Activated CD4-positive, alpha-beta T cell treated with anti-CD3 and anti-CD28 coated beads, Interleukin-2, Interleukin-6, amounts not matched to agents 100 ng/mL and 50 ng/mL, durations not matched to agents 16 hours and 8 hours (primary cell): ENCODE results near the gene KPNA4.
"Not testable (repeated sequence)": the region's sequence is repeated elsewhere in the genome, so short reads cannot be mapped to it uniquely, and the experiment has no call there.

Source experiments
- DNase-seq: peaks from one replicate; pipeline ENCODE4 v3.0.0-alpha.2; 2020

Gene KPNA4

GRCh38 chr3:160569894-160570652, 4.7 kb upstream of the KPNA4 start:
- DNase-seq = no peak

GRCh38 chr3:160568989-160569388, 3.6 kb upstream of the KPNA4 start:
- DNase-seq = no peak

- DNase-seq = no peak
Measured at GRCh38 chr3:160567774-160568173, 2.4 kb upstream of the KPNA4 start.

GRCh38 chr3:160566499-160566898, 1.1 kb upstream of the KPNA4 start:
- DNase-seq = no peak

- DNase-seq = peak; percentile 65
Measured at GRCh38 chr3:160564949-160565441, 376 bp downstream of the KPNA4 start.

GRCh38 chr3:160564258-160564911, 986 bp downstream of the KPNA4 start:
- DNase-seq = no peak

GRCh38 chr3:160562952-160563351, 2.4 kb downstream of the KPNA4 start:
- DNase-seq = no peak

- no peak for DNase-seq
Measured at GRCh38 chr3:160557571-160557970, 7.8 kb downstream of the KPNA4 start.

- no peak for DNase-seq
Measured at GRCh38 chr3:160556141-160556540, 9.2 kb downstream of the KPNA4 start.

- DNase-seq = no peak
Measured at GRCh38 chr3:160554980-160555379, 10.4 kb downstream of the KPNA4 start.

GRCh38 chr3:160553827-160554226, 11.5 kb downstream of the KPNA4 start:
- no peak for DNase-seq

GRCh38 chr3:160546727-160547126, 18.6 kb downstream of the KPNA4 start:
- DNase-seq = no peak

- no peak for DNase-seq
Measured at GRCh38 chr3:160545504-160545871, 19.9 kb downstream of the KPNA4 start.

GRCh38 chr3:160544844-160545503, 20.4 kb downstream of the KPNA4 start:
- no peak for DNase-seq

GRCh38 chr3:160540551-160540950, 24.8 kb downstream of the KPNA4 start:
- DNase-seq = no peak

- DNase-seq = no peak
Measured at GRCh38 chr3:160538895-160539294, 26.5 kb downstream of the KPNA4 start.

GRCh38 chr3:160537729-160538128, 27.6 kb downstream of the KPNA4 start:
- DNase-seq = no peak

GRCh38 chr3:160532371-160532770, 33.0 kb downstream of the KPNA4 start:
- no peak for DNase-seq

- no peak for DNase-seq
Measured at GRCh38 chr3:160531311-160531710, 34.1 kb downstream of the KPNA4 start.

GRCh38 chr3:160516391-160516790, 49.0 kb downstream of the KPNA4 start:
- not testable (repeated sequence) for DNase-seq

GRCh38 chr3:160501325-160501724, 64.0 kb downstream of the KPNA4 start:
- no peak for DNase-seq

- no peak for DNase-seq
Measured at GRCh38 chr3:160498202-160498601, 67.2 kb downstream of the KPNA4 start.

- no peak for DNase-seq
Measured at GRCh38 chr3:160490166-160490565, 75.2 kb downstream of the KPNA4 start.

- peak; percentile 34 for DNase-seq
Measured at GRCh38 chr3:160486459-160486869, 78.9 kb downstream of the KPNA4 start.
